Neural cell (in vitro differentiated cells): ENCODE data around the gene UBAC2. TPM values are rescaled to one million over a fixed set of nuclear protein-coding genes. Genes with fewer than 3 reads are reported as not detected.

ENCODE experiments used
- H2AFZ ChIP-seq: fragments of 200-600, 300-800 bp; sonication (generic), shearing (Covaris generic); 2 replicates; pipeline ENCODE4 v1.6.0; 2014; ENCODE audit warnings: low read depth, mild to moderate bottlenecking, antibody characterized with exemption, low read length, moderate library complexity
- H3F3A ChIP-seq: fragments of 200-600 bp; shearing (Covaris generic); 2 replicates; pipeline ENCODE4 v1.6.1; 2016; ENCODE audit warnings: mild to moderate bottlenecking, moderate library complexity, mixed read lengths, antibody characterized with exemption, low read length; ENCODE audit not compliant: insufficient read depth, poor library complexity, severe bottlenecking
- H3K27ac ChIP-seq: fragments of 200-600, 300-800 bp; sonication (generic), shearing (Covaris generic); 2 replicates; pipeline ENCODE4 v1.5.1; 2014; ENCODE audit warnings: mild to moderate bottlenecking, low read length, moderate library complexity
- H3K27me3 ChIP-seq: fragments of 300-800, 200-600 bp; sonication (generic), shearing (Covaris generic); 2 replicates; pipeline ENCODE4 v1.6.0; 2014; ENCODE audit warnings: mild to moderate bottlenecking, low read depth, low read length, moderate library complexity; ENCODE audit not compliant: insufficient read depth
- H3K36me3 ChIP-seq: fragments of 300-800, 200-600 bp; sonication (generic), shearing (Covaris generic); 2 replicates; pipeline ENCODE4 v1.5.1; 2014; ENCODE audit warnings: mild to moderate bottlenecking, antibody characterized with exemption, low read length, moderate library complexity; ENCODE audit not compliant: insufficient read depth
- H3K4me2 ChIP-seq: fragments of 300-800, 200-600 bp; sonication (generic), shearing (Covaris generic); 2 replicates; pipeline ENCODE4 v1.6.0; 2014; ENCODE audit warnings: mild to moderate bottlenecking, low read length
- H3K4me3 ChIP-seq: fragments of 300-800, 200-600 bp; sonication (generic), shearing (Covaris generic); 2 replicates; pipeline ENCODE4 v1.5.1; 2014; ENCODE audit warnings: mild to moderate bottlenecking, low read length, moderate library complexity
- H3K79me2 ChIP-seq: fragments of 200-600 bp; shearing (Covaris generic); replicated peaks from 2 replicates; pipeline ENCODE4 v1.6.0; 2014; ENCODE audit warnings: mild to moderate bottlenecking, low read length, moderate library complexity; ENCODE audit not compliant: insufficient read depth
- H3K9ac ChIP-seq: fragments of 300-800, 200-600 bp; sonication (generic), shearing (Covaris generic); 2 replicates; pipeline ENCODE4 v1.6.1; 2016; ENCODE audit warnings: mild to moderate bottlenecking, low read length, mixed read lengths
- H3K9me2 ChIP-seq: fragments of 200-600 bp; shearing (Covaris generic); 2 replicates; pipeline ENCODE4 v1.6.1; 2016; ENCODE audit warnings: mild to moderate bottlenecking, low read length, mixed read lengths; ENCODE audit not compliant: insufficient read depth
- H3K9me3 ChIP-seq: fragments of 200-600, 300-800 bp; sonication (generic), shearing (Covaris generic); 2 replicates; pipeline ENCODE4 v1.6.1; 2016; ENCODE audit warnings: mild to moderate bottlenecking, mixed run types, low read length, moderate library complexity, mixed read lengths
- H4K20me1 ChIP-seq: fragments of 200-600 bp; shearing (Covaris generic); 2 replicates; pipeline ENCODE4 v1.6.1; 2016; ENCODE audit warnings: mild to moderate bottlenecking, mixed run types; ENCODE audit not compliant: insufficient read depth
- EP300 ChIP-seq: fragments of 450-650 bp; conservative IDR thresholded peaks from 2 replicates; pipeline ENCODE4 v1.6.1; 2014; ENCODE audit warnings: antibody characterized with exemption, mild to moderate bottlenecking, moderate library complexity; ENCODE audit not compliant: poor library complexity, severe bottlenecking
- EZH2 ChIP-seq: fragments of 200-600, 300-800 bp; shearing (Covaris generic), sonication (generic); IDR thresholded peaks from 2 replicates; pipeline ENCODE4 v1.6.1; 2014; ENCODE audit warnings: antibody characterized with exemption, low read length, borderline replicate concordance, mild to moderate bottlenecking; ENCODE audit not compliant: insufficient read depth, poor library complexity, severe bottlenecking
- MXI1 ChIP-seq: fragments of 450-650 bp; conservative IDR thresholded peaks from 2 replicates; pipeline ENCODE4 v1.6.1; 2014; ENCODE audit warnings: antibody characterized with exemption, mild to moderate bottlenecking; ENCODE audit not compliant: poor library complexity, severe bottlenecking
- POLR2AphosphoS5 ChIP-seq: IDR thresholded peaks from 2 replicates; pipeline ENCODE4 v1.6.1; 2012
- RAD21 ChIP-seq: fragments of 450-650 bp; conservative IDR thresholded peaks from 2 replicates; pipeline ENCODE4 v1.6.1; 2014; ENCODE audit warnings: antibody characterized with exemption, mild to moderate bottlenecking, moderate library complexity
- SMC3 ChIP-seq: fragments of 450-650 bp; conservative IDR thresholded peaks from 2 replicates; pipeline ENCODE4 v1.6.1; 2014; ENCODE audit warnings: antibody characterized with exemption, mild to moderate bottlenecking, moderate library complexity; ENCODE audit not compliant: poor library complexity
- TAF1 ChIP-seq: IDR thresholded peaks from 2 replicates; pipeline ENCODE4 v1.6.1; 2012; ENCODE audit warnings: low read depth
- polyA plus RNA-seq: library from polyadenylated mRNA; depleted of rRNA; stranded (reverse); fragments of >200 nt; gene quantifications from 2 replicates; pipeline ENCODE4 v1.2.3, GENCODE V29; 2014
- TF ChIP-seq, protein P1 (sequence below): fragments of 450-650 bp; IDR thresholded peaks from 2 replicates; pipeline ENCODE4 v1.5.1; 2014; ENCODE audit warnings: antibody characterized with exemption, mild to moderate bottlenecking, moderate library complexity; ENCODE audit not compliant: poor library complexity, severe bottlenecking
- TF ChIP-seq, protein P2 (sequence below): IDR thresholded peaks from 2 replicates; pipeline ENCODE4 v1.6.1; 2012; ENCODE audit warnings: borderline replicate concordance

The UBAC2 gene
- polyA plus RNA-seq, 1 donor from 2014 or later: 56.9 TPM

DNA sequence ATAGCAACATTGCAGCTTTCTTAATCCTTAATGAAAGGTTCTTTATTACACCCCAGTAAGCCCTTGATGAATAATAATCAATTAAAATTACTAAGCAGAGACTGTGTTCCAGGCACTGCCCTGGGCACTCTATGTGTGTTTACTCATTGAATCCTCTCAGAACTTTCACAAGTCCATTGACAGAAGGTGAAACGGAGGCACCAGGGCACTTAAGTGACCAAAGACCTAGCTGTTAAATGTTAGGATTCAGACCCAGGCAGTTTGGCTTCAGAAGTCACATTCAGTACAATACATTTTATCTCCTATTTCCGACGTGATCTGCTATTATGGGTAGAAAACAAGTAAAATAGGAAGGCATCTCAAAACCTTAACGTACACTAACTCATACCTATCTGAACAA lies 103.9 kb downstream of the UBAC2 start:
- no peak overlapping the region for H2AFZ ChIP-seq
- no peaks in the 10 kb centered on the region for H3F3A ChIP-seq
- TF ChIP-seq EP300 (no peak), TAF1 (no peak), MXI1 (no peak), RAD21 (no peak), EZH2 (no peak), SMC3 (no peak), POLR2AphosphoS5 (no peak)
- TF ChIP-seq, protein P1, sequence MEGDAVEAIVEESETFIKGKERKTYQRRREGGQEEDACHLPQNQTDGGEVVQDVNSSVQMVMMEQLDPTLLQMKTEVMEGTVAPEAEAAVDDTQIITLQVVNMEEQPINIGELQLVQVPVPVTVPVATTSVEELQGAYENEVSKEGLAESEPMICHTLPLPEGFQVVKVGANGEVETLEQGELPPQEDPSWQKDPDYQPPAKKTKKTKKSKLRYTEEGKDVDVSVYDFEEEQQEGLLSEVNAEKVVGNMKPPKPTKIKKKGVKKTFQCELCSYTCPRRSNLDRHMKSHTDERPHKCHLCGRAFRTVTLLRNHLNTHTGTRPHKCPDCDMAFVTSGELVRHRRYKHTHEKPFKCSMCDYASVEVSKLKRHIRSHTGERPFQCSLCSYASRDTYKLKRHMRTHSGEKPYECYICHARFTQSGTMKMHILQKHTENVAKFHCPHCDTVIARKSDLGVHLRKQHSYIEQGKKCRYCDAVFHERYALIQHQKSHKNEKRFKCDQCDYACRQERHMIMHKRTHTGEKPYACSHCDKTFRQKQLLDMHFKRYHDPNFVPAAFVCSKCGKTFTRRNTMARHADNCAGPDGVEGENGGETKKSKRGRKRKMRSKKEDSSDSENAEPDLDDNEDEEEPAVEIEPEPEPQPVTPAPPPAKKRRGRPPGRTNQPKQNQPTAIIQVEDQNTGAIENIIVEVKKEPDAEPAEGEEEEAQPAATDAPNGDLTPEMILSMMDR: no peak
- no peak overlapping the region for H3K9ac ChIP-seq
- no peaks in the 10 kb centered on the region for H3K27me3 ChIP-seq
- no peaks in the 10 kb centered on the region for H4K20me1 ChIP-seq
- H3K27ac ChIP-seq: no peak overlapping the region
- no peaks in the 10 kb centered on the region for H3K79me2 ChIP-seq
- no peak overlapping the region for H3K4me2 ChIP-seq
- H3K9me3 ChIP-seq: no peaks in the 10 kb centered on the region
- no peaks in the 10 kb centered on the region for H3K9me2 ChIP-seq
- H3K36me3 ChIP-seq: no peaks in the 10 kb centered on the region
- H3K4me3 ChIP-seq: no peak overlapping the region

DNA sequence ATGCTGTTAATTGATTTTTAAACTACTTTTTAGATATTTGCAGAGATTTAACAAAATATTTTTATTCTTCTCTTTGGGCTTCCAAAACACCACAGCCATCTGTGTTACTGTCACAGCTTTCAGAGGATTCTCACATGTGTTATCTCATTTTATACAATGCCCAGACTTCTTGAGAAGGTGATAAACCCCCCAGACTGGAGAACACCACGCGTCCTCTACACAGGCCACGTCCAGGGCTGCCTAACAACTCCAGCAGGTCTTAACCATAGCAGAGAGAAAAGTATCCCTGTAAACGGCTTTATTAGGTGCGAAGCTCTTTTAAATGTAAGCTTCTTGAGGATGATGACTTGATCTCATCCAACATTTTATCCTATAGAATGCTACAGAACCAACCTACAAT lies 104.5 kb downstream of the UBAC2 start:
- Histone ChIP-seq H3K9ac (no peak overlapping the region), H3F3A (no peaks in the 10 kb centered on the region), H4K20me1 (no peaks in the 10 kb centered on the region), H3K27ac (no peak overlapping the region), H3K9me3 (no peaks in the 10 kb centered on the region), H3K9me2 (no peaks in the 10 kb centered on the region), H2AFZ (no peak overlapping the region), H3K4me2 (no peak overlapping the region), H3K36me3 (no peaks in the 10 kb centered on the region), H3K79me2 (no peaks in the 10 kb centered on the region), H3K4me3 (no peak overlapping the region), H3K27me3 (no peaks in the 10 kb centered on the region)
- TF ChIP-seq EZH2: no peak
- no peak for TF ChIP-seq SMC3
- TF ChIP-seq, protein P2, sequence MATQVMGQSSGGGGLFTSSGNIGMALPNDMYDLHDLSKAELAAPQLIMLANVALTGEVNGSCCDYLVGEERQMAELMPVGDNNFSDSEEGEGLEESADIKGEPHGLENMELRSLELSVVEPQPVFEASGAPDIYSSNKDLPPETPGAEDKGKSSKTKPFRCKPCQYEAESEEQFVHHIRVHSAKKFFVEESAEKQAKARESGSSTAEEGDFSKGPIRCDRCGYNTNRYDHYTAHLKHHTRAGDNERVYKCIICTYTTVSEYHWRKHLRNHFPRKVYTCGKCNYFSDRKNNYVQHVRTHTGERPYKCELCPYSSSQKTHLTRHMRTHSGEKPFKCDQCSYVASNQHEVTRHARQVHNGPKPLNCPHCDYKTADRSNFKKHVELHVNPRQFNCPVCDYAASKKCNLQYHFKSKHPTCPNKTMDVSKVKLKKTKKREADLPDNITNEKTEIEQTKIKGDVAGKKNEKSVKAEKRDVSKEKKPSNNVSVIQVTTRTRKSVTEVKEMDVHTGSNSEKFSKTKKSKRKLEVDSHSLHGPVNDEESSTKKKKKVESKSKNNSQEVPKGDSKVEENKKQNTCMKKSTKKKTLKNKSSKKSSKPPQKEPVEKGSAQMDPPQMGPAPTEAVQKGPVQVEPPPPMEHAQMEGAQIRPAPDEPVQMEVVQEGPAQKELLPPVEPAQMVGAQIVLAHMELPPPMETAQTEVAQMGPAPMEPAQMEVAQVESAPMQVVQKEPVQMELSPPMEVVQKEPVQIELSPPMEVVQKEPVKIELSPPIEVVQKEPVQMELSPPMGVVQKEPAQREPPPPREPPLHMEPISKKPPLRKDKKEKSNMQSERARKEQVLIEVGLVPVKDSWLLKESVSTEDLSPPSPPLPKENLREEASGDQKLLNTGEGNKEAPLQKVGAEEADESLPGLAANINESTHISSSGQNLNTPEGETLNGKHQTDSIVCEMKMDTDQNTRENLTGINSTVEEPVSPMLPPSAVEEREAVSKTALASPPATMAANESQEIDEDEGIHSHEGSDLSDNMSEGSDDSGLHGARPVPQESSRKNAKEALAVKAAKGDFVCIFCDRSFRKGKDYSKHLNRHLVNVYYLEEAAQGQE: no peak
- no peak for TF ChIP-seq MXI1
- no peak for TF ChIP-seq POLR2AphosphoS5
- no peak for TF ChIP-seq RAD21
- no peak for TF ChIP-seq TAF1
- TF ChIP-seq, protein P1: no peak
- TF ChIP-seq EP300: no peak
